ENCODE results near the gene YAE1. TPM values are rescaled to one million over a fixed set of nuclear protein-coding genes. Genes with fewer than 3 reads are reported as not detected.

YAE1 gene
- total RNA-seq, 1 donor from 2014 or later = 27.8 TPM

- no peak for TF ChIP-seq EZH2 (IDR thresholded peaks at IDR 0.05; ENCODE audit: insufficient read depth, low read length)
- TF ChIP-seq, protein P1, sequence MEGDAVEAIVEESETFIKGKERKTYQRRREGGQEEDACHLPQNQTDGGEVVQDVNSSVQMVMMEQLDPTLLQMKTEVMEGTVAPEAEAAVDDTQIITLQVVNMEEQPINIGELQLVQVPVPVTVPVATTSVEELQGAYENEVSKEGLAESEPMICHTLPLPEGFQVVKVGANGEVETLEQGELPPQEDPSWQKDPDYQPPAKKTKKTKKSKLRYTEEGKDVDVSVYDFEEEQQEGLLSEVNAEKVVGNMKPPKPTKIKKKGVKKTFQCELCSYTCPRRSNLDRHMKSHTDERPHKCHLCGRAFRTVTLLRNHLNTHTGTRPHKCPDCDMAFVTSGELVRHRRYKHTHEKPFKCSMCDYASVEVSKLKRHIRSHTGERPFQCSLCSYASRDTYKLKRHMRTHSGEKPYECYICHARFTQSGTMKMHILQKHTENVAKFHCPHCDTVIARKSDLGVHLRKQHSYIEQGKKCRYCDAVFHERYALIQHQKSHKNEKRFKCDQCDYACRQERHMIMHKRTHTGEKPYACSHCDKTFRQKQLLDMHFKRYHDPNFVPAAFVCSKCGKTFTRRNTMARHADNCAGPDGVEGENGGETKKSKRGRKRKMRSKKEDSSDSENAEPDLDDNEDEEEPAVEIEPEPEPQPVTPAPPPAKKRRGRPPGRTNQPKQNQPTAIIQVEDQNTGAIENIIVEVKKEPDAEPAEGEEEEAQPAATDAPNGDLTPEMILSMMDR (IDR thresholded peaks at IDR 0.05; ENCODE audit: insufficient read depth, low read depth, low read length) = no peak
- Mint-ChIP-seq H3K9me3 (ENCODE audit: unreplicated experiment) (peaks cover 2% of the 10 kb centered on the region), H3K4me3 (ENCODE audit: unreplicated experiment) (no peak overlapping the region), H3K27me3 (ENCODE audit: low read depth, unreplicated experiment) (no peaks in the 10 kb centered on the region), H3K4me1 (ENCODE audit: low read depth, unreplicated experiment) (peaks cover 13% of the 10 kb centered on the region), H3K36me3 (ENCODE audit: low read depth, unreplicated experiment) (peaks cover 1% of the 10 kb centered on the region), H3K27ac (ENCODE audit: unreplicated experiment) (no peak overlapping the region)
- Histone ChIP-seq H3K4me2 (ENCODE audit: low read length) (no peak overlapping the region), H3K27me3 (ENCODE audit: insufficient read depth, low read length) (peaks cover 2% of the 10 kb centered on the region), H3K9ac (ENCODE audit: low read length) (no peak overlapping the region), H3K4me1 (ENCODE audit: insufficient read depth, low read length) (peaks cover 2% of the 10 kb centered on the region), H2AFZ (ENCODE audit: low read depth, low read length) (no peak overlapping the region), H3K27ac (ENCODE audit: low read depth, low read length) (no peak overlapping the region), H4K20me1 (ENCODE audit: insufficient read depth, low read length) (no peaks in the 10 kb centered on the region), H3K9me3 (ENCODE audit: insufficient read depth, low read depth, low read length) (no peaks in the 10 kb centered on the region), H3K36me3 (ENCODE audit: insufficient read depth, low read length) (no peaks in the 10 kb centered on the region), H3K79me2 (ENCODE audit: insufficient read depth, low read length) (no peaks in the 10 kb centered on the region), H3K4me3 (ENCODE audit: insufficient read depth, low read depth, low read length) (no peak overlapping the region)
- no peak for FAIRE-seq
- no peak for DNase-seq (ENCODE audit: low read depth)
These were observed 5.8 kb upstream of the YAE1 start for GRCh38 chr7:39560408-39560807.

DNA sequence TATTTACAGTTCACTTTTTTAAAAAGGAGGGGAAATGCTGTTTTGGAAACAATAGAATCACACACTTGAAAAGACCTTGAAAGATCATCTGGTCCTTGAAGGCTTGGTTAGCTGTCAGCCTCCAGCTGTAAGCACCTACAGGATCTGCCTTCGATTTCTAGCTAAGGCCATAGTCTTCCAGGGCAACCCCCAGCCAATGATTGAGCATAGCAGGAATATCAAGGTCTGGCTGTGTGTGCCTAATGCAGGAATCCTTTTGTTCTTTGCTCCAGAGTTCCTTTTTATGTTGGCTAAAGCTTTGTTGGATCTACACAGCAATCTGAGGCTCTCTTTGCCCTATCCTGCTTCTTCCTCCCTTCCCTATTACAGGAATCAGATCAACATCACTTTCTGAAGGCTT is 5.2 kb upstream of the YAE1 start:
- Mint-ChIP-seq H3K27me3 (ENCODE audit: low read depth, unreplicated experiment) (no peaks in the 10 kb centered on the region), H3K27ac (ENCODE audit: unreplicated experiment) (no peak overlapping the region), H3K36me3 (ENCODE audit: low read depth, unreplicated experiment) (peaks cover 1% of the 10 kb centered on the region), H3K4me3 (ENCODE audit: unreplicated experiment) (no peak overlapping the region), H3K9me3 (ENCODE audit: unreplicated experiment) (peaks cover 2% of the 10 kb centered on the region), H3K4me1 (ENCODE audit: low read depth, unreplicated experiment) (peaks cover 13% of the 10 kb centered on the region)
- no peak overlapping the region for H3K9ac ChIP-seq (ENCODE audit: low read length)
- H3K4me3 ChIP-seq (ENCODE audit: insufficient read depth, low read depth, low read length) = no peak overlapping the region
- H3K9me3 ChIP-seq (ENCODE audit: insufficient read depth, low read depth, low read length) = no peaks in the 10 kb centered on the region
- no peak overlapping the region for H3K27ac ChIP-seq (ENCODE audit: low read depth, low read length)
- no peak overlapping the region for H2AFZ ChIP-seq (ENCODE audit: low read depth, low read length)
- DNase-seq (ENCODE audit: low read depth) (no peak), FAIRE-seq (no peak)
- peaks cover 2% of the 10 kb centered on the region for H3K27me3 ChIP-seq (ENCODE audit: insufficient read depth, low read length)
- H3K79me2 ChIP-seq (ENCODE audit: insufficient read depth, low read length) = no peaks in the 10 kb centered on the region
- H3K36me3 ChIP-seq (ENCODE audit: insufficient read depth, low read length) = no peaks in the 10 kb centered on the region
- H3K4me1 ChIP-seq (ENCODE audit: insufficient read depth, low read length) = peaks cover 4% of the 10 kb centered on the region
- no peaks in the 10 kb centered on the region for H4K20me1 ChIP-seq (ENCODE audit: insufficient read depth, low read length)
- no peak overlapping the region for H3K4me2 ChIP-seq (ENCODE audit: low read length)
- TF ChIP-seq, protein P1 (IDR thresholded peaks at IDR 0.05; ENCODE audit: insufficient read depth, low read depth, low read length) = no peak
- no peak for TF ChIP-seq EZH2 (IDR thresholded peaks at IDR 0.05; ENCODE audit: insufficient read depth, low read length)

- Histone ChIP-seq H3K9me3 (ENCODE audit: insufficient read depth, low read depth, low read length) (no peaks in the 10 kb centered on the region), H3K4me2 (ENCODE audit: low read length) (peak overlapping the region; percentile 90), H3K9ac (ENCODE audit: low read length) (peak overlapping the region; percentile 93), H3K79me2 (ENCODE audit: insufficient read depth, low read length) (peaks cover 40% of the 10 kb centered on the region), H3K4me3 (ENCODE audit: insufficient read depth, low read depth, low read length) (peak overlapping the region; percentile 97), H2AFZ (ENCODE audit: low read depth, low read length) (peak overlapping the region; percentile 100), H3K36me3 (ENCODE audit: insufficient read depth, low read length) (no peaks in the 10 kb centered on the region), H3K27ac (ENCODE audit: low read depth, low read length) (peak overlapping the region; percentile 77), H4K20me1 (ENCODE audit: insufficient read depth, low read length) (no peaks in the 10 kb centered on the region), H3K27me3 (ENCODE audit: insufficient read depth, low read length) (no peaks in the 10 kb centered on the region), H3K4me1 (ENCODE audit: insufficient read depth, low read length) (peaks cover 10% of the 10 kb centered on the region)
- peaks cover 2% of the 10 kb centered on the region for H3K9me3 Mint-ChIP-seq (ENCODE audit: unreplicated experiment)
- TF ChIP-seq, protein P1 (IDR thresholded peaks at IDR 0.05; ENCODE audit: insufficient read depth, low read depth, low read length) = no peak
- TF ChIP-seq EZH2 (IDR thresholded peaks at IDR 0.05; ENCODE audit: insufficient read depth, low read length) = no peak
- peak overlapping the region; percentile 85 for H3K27ac Mint-ChIP-seq (ENCODE audit: unreplicated experiment)
- H3K4me3 Mint-ChIP-seq (ENCODE audit: unreplicated experiment) = peak overlapping the region; percentile 95
- no peaks in the 10 kb centered on the region for H3K27me3 Mint-ChIP-seq (ENCODE audit: low read depth, unreplicated experiment)
- no peak for DNase-seq (ENCODE audit: low read depth)
- H3K4me1 Mint-ChIP-seq (ENCODE audit: low read depth, unreplicated experiment) = peaks cover 8% of the 10 kb centered on the region
- no peak for FAIRE-seq
- peaks cover 6% of the 10 kb centered on the region for H3K36me3 Mint-ChIP-seq (ENCODE audit: low read depth, unreplicated experiment)
These were observed 666 bp upstream of the YAE1 start for GRCh38 chr7:39565538-39565937.

All from astrocyte (in vitro differentiated cells and primary cell).